GM04504 (cell line): Measurements from ENCODE around the gene ALKBH4.
"Not testable (repeated sequence)": the region's sequence is repeated elsewhere in the genome, so short reads cannot be mapped to it uniquely, and the experiment has no call there.

Source experiments
- DNase-seq: peaks from one replicate; pipeline ENCODE4 v3.0.0-alpha.2; 2012; ENCODE audit warnings: low read depth

The ALKBH4 gene

DNA sequence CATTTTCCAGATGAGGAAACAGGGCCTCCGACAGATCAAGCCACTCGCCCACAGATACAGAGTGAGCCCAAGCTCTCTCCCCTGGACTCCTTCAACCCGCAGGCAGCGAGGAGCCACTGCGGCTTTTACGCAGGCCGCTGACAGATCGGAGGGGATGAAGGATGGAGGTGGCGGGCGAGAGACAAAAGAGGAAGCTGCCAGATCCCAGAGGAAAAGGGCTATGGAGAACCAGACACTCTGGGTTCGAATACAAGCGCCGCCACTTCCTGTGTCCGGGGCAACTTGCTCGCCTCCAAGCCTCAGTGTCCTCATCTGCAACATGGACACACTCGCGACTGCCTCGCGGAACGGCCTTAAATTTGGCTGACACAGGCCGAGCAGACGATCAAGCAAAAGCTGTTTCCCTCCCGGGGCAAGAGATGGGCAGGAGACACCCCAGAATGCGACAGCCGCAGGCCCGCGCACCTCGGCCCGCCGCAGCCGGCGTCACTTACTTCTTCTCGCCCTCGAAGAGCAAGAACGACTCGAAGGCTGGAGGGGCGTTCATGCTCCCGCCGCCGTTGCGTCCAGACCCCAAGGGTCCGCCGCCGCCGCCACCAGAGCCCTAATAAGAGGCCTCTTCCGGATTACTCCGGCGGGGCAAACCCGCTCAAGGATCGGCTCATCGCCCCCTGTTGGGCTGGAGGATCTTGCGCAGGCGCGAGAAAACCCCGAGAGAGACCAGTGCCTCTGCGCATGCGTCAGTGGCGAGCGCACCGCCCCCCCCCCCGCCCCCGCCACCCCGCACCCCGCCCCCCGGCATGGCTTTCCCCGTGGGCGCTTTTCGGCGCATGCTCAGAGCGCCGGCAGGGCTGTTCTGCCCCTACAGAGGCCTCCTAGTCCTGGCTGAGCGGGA, 13.9 kb upstream of the ALKBH4 start, which contains the start of gene POLR2J:
Gene POLR2J (minus strand): TSS at position 609 of the 895 bp plus-strand sequence. CDS start 62 bp downstream, at position 547.
- DNase-seq = not testable (repeated sequence)

DNA sequence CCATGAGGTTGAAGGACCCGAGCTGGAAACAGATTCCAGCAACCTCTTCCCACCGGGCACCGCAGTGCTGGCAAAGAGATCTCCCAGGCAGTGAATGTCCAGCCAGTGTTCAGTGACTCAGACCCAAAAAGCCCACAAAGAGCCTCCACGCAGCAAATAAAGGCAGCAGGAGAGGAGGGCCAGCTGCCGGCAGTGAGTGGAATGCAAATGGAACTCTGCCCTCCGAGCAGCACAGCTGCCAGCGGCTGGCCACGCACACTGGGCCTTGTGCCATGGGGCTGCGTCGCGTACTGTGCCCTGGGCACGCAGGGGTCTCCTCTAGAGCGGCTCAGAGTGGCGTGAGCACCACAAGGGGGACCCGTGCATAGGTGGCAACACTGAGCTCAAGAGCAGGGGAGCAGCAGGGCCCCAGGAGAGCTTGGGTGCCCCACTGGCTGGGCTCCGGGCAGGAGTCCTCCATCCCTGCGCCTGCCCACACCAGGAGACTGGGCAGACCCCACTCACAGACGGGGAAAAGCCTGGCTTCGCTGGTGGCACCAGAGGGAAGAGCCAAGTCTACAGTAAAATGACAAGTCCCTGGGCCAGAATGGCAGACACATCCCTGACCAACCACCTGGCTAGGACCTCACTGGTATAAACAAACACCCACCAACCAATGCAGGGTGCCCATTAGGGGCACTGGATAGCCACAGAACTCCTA, 10.2 kb upstream of the ALKBH4 start:
- not testable (repeated sequence) for DNase-seq

DNA sequence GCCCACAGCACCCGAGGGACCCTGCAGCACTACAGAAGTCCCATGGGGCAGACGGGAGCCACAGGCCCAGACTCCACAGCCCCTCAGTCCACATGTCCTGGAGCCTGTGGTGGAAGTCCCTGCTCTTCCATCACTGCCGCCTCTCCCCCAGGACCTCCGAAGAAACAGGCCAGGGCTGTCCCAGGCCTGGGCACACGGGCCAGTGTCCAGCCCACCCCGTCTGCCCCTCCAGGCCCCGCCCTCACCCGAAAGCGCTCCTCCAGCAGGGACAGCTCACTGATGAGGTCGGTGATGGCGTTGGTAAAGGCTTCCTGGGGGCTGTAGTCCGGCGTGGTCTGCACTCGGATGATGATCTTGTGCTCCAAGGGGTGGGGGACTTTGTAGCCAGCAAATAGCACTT, 9.5 kb upstream of the ALKBH4 start:
- not testable (repeated sequence) for DNase-seq

DNA sequence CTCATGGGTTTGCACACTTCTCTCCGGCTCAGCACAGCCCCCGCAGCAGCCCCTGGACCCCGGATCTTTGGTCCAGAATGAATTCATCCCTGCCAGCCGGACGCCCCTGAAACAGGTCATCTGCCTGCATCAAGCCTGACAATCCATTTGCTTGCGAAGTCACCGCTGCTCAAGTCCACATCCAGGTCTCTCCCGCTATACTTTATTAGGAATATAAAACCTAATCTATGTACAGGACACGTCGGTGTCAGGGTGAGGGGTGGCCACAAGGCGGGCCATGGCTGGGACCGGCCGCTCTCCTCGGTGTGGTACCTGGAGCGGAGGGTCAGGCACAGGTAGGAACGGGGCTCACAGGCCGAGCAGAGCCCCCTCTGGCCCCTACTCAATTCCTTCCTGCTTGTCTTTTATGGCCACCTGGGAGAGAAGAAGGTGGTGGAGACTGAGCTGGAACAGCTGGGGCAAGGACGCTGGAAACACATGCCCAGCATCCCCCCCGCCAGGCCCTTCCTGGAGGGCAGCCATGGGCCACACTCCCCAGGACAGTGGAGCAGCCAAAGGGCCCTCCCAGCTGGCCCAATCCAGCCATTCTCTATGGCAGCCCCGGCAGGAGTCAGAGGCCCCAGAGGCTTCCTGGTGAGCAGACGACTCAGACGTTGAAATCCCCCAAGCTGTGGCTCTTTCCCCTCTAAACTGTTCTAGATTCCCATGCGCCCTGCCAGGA, 8.8 kb upstream of the ALKBH4 start:
- DNase-seq = no peak

DNA sequence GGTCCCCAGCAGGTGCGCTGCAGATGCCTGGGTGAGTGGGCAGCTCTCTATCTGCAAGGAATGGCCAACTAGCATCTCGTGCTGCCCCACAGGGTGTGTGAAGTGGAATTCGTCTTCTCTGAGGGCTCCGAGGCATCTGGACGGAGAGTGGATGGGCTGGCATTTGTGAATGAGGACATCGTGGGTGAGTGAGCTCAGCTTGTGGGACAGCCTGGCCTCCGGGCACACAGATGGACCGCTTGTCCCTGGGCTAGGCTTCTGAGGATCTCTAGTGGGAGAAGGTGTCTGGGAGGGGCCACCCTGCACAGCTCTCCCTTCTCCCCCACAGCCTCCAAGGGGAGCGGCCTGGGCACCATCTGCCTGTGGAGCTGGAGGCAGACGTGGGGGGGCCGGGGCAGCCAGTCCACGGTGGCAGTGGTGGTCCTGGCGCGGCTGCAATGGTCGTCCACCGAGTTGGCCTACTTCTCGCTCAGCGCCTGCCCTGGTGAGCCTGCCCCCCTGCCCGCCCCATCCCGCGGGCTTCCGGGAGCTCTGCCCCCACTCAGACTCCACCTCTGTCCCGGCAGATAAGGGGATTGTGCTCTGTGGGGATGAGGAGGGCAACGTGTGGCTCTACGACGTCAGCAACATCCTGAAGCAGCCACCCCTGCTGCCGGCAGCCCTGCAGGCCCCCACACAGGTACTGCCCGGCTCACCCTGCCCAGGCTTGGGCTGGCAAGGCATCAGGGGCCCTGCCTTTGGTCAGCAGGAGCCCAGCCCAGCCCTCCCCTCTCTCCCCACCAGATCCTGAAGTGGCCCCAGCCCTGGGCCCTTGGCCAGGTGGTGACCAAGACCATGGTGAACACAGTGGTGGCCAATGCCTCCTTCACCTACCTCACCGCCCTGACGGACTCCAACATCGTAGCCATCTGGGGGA, 7.7 kb upstream of the ALKBH4 start:
- no peak for DNase-seq

DNA sequence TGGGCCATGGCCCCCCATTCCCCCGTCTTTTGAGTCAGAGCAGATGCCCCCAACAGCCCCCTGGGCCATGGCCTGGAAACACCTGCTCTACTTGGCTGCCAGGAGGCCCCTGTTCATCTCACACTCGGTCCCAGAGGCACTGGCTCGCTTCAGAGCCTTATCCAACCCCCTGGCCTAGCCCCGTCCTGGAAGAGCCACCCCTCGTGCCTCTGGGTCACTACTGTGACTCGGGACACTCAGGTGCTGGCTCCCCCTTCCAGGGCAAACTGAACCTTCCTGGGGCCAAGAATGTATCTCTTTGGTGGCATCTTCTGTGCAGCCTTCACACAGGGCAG, 7.1 kb upstream of the ALKBH4 start:
- DNase-seq = no peak

DNA sequence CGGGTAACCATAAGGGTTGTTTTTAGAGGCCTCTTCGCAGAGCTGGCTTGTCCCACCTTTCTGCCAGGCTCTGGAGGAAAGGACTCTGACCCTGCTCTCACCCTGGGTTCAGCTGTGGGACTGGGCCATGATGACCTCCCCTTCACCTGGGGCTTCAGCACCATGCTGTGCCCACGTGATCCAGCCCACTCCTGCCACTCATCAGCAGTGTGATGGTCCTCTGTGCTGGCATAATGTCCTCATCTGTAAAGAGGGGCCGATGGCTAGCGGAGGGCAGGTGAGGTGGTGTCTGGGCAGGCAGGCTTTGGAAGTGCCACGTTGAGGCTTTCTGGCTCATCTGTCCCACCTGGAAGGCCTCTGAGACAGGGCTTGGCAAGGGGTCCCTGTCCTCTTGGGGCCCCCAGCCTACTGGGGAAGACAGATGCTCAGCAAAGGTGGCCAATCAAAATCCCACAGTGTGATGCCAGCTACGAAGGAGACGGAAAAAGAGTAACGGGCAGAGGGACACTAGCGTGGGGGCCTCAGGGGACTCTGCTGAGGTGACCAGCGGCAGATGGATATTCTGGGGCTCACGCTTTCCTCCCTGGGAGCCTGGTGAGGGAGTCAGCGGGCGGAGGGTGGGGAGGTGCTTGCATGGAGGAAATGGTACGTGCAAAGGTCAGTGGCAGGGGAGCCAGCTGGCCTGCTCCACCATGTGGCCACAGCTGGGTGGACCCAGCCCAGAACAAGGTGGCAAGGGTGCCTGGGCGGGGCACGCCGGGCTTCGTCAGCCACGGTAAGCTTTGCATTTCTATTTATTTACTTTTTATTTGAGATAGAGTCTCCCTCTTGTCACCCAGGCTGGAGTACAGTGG, 5.5 kb upstream of the ALKBH4 start:
- DNase-seq = no peak

DNA sequence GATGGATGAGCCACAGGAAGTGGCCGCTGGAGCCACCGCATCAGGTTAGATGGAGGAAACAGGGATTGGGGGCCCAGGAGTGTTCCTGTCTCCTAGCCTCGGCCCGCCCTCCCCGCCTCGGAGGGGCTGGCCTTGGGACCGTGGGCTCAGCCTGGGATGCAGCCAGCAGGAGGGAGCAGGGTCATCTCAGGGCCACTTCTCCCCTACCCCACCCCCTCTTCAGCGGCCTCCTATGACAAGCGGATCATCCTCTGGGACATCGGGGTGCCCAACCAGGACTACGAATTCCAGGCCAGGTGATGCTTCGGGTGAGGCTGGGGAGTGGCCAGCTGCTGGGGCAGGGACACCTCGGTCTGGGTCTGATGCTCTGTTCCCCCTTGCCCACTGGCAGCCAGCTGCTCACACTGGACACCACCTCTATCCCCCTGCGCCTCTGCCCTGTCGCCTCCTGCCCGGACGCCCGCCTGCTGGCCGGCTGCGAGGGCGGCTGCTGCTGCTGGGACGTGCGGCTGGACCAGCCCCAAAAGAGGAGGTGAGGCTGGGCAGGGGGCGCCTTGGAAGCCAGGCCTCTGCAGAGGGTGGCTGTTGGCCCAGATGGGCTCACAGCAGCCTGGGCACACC, 4.8 kb upstream of the ALKBH4 start:
- DNase-seq = no peak

DNA sequence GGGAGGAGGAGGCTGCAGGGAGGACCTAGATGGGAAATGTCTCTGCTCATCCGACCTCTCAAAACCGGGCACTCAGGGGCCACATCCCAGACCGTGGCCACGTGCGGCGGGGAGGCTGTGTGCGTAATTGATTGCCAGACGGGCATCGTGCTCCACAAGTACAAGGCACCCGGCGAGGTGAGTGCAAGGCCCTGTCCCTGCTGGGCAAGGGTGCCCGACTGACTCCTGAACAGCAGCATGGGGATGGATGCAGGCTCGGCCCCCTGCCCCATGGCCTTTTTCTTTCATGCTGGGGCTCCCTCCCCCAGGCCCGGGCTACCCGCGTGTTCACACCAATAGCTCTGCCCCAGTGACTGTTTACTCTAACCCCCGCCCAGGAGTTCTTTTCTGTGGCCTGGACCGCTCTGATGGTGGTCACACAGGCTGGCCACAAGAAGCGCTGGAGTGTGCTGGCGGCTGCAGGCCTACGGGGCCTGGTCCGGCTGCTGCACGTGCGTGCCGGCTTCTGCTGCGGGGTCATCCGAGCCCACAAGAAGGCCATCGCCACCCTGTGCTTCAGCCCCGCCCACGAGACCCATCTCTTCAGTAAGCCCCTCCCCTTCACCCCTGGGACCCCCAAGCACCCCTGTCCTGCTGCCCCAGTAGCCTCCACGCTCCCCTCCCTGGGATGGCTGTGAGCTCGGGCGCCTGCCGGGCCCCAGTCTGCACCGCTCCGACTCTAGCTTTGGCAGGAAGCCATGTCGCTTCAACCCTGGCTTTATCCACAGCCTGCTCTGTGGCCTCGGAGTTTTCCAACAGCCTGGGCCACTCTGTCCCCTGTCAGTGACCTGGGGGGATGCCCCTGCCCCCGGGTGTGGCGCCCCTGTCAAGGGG, 4.1 kb upstream of the ALKBH4 start:
- no peak for DNase-seq

DNA sequence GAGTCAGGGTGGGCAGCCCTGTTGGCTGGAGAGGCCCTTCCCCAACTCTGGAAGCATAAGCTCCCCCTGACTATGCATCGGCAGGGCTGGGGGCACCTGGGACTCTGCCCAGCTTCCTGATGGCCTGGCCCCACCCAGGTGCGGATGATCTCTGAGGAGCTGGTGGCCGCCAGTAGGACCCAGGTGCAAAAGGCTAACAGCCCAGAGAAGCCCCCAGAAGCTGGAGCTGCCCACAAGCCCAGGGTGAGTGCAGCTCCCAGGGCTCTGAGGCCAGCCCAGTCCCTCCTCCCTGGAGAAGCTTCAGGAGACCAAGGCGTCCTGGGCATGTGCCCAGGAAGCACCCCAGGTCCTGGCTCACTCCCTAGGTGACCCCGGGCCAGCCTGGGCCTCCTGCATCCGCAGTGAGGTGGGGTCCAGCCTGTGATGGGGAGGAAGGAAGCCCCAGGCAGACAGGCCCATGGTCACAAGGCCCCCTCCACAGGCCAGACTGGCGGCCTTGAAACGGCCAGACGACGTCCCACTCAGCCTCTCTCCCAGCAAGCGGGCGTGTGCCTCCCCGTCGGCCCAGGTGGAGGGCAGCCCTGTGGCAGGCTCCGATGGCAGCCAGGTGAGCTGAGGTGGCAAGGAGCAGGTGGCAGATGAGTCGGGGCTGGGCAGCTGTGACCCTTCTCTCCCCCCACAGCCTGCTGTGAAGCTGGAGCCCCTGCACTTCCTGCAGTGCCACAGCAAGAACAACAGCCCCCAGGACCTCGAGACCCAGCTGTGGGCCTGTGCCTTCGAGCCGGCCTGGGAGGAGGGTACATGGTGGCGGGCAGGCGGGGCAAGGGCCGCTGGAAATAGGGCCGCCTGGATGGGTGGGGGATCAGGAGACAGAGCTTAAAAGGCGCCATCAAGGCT, 3.2 kb upstream of the ALKBH4 start:
- DNase-seq = no peak

DNA sequence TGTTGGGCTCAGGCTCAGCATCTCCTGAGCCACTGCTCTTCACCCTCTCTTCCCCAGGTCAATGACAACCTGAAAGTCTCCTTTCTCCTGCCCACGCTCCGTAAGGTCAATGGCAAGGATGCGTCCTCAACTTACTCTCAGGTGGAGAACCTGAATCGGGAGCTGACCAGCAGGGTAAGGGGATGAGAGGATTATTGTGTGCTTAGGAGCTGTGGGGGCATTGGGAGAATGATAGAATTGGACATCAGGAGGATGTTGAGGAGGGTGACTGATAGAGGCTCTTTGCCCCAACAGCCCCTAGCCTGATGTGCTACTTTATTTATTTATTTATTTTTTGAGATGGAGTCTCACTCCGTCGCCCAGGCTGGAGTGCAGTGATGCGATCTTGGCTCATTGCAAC, 1.4 kb upstream of the ALKBH4 start:
- DNase-seq = no peak

DNA sequence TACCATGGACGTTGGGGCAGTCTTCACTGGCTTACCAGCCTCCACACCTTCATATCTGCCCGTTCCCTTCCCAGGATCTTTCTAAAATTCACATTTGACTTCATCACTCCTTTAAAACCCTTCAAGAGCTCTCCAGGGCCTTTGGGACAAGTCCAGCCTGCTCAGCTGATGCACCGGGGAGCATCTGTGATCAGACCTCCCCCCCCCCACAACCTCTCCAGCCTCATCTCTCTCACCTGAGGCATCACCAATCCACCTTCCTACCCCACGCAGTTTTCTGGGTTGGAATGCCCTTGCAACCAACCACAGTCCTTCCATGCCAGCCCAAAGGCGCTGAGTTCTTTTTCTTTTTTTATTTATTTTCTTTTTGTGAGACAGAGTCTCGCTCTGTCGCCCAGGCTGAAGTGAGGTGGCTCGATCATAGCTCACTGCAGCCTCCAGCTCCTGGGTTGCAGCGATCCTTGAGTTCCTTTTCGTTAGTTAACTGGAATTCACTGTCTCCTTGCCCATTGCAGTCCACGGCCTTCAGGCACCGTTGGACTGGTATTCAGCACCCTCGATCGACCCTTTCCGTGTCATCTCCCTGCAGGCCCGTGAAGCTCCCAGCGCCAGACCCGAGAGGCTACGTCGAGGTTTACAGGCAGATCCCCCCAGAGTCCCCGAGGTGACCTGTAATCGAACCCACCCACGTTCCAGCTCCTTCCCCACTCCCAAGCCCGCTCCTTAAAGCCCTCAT, 654 bp downstream of the ALKBH4 start:
- no peak for DNase-seq

DNA sequence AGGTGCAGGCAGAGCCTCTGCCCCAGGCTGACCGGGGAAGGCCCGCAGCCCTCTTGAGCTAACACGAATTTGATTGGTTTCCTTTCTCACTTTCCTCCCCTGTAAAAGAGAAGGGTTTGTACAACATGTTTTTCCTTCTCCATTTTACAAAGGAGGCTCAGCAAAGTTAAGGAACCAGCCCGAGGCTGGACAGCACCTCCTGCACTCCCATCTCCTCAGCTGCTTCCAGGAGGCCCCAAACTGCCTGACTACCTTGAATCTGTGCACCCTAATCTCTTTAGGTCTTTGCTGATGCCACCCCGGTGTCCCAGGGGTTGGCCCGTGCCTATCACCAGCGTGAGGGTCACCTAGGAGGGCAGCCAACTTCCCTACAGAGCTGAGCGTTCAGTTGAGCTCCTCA, 4.2 kb downstream of the ALKBH4 start:
- no peak for DNase-seq

DNA sequence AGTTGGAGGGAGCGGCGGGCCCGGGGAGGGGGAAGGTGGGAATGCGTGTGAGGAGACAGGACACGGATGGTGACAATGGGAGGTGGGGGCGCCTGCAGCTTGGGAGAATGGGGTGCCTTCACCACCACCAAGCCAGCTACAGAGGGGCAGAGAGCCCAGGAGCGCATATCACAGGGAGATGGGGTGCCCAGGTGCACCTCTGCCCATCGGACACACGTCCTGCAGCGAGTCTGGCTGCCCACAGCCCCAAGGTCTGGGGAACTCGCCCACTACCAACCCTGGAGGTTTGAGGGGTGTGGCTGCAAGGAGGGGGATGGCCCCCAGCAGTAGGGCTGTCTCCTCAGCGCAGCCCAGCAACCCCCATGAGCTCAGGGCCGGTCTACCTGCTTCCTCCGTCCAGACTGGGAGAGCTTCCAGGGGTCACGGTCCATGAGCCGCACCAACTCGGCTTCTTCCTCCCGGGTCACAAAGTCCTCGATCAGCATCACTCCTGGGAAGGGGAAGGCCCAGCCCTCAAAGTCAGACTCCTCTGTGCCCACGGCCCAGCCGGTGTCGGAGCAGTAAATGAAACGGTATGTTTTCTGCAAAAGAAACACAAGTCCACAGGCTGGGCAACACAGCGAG, 5.3 kb downstream of the ALKBH4 start:
- no peak for DNase-seq

DNA sequence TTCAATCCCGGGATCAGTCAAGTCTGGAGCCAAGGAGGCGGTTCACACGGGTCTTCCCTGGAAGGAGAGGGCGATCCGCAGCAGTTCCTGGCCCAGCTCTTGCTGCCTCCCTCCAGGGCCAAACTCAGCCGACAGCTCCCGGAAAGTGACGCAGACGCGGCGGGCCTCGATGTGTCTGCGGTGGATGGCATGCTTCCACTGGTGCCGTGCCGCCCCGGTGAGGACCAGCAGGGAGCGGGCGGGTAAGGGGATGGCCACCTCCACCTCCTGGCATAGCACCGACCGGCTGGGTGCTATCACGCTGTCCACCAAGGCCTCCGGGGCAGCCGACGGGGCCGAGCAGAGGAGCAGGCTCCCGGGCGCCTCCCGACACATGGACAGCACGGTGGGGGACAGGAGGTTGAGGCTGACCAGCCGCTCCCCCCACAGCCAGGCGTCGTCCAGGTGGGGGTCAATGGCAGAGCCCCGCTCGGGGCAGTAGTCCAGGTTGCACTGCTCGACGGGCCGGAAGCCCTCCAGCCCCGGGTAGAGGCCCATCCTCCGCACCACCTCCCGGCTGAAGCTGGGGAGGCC, 7.2 kb downstream of the ALKBH4 start:
- DNase-seq = no peak

DNA sequence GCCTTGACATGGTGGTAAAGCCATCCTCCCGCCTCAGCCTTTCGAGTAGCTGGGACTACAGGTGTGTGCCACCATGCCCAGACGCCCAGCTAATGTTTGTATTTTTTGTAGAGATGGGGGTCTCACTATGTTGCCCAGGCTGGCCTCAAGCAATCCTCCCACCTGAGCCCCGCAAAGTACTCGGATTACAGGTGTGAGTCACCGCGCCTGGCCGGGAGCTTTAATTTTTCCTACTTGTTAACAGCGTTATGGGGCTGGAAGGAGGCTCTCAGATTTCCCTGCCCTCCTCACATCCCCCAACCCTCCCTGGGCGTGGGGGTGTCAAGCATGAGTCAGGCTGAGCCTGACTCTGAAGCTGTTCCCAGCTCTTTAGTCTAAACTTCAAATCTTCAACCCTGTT, 8.3 kb downstream of the ALKBH4 start:
- DNase-seq = no peak

DNA sequence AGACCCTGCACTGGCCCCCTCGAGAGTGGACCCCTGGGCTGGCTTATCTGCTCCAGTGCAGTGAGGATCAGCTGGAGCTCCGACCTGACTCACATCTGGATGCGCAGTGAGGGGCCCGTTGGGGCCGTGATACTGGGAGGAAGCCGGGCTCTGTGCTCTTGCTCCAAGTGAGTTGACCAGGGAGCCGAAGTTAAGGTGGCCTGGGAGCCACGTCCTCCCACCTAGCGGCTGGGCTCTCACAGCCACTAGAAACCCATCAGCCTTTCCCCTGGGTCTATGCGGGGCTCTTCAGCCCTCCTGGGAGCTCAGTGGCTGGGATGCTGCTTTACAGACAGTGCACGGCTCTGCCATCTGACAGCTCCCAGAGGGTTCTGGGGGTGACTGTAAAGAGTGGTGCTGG, 9.1 kb downstream of the ALKBH4 start:
- DNase-seq = no peak
